Astrocyte (in vitro differentiated cells and primary cell): ENCODE data around the gene DIP2C.

Source experiments
- EZH2 ChIP-seq: IDR thresholded peaks from 2 replicates; pipeline ENCODE4 v1.6.1; 2012; ENCODE audit warnings: mild to moderate bottlenecking, low read length, inconsistent platforms; ENCODE audit not compliant: insufficient read depth
- TF ChIP-seq, protein P1 (sequence below): IDR thresholded peaks from 2 replicates; pipeline ENCODE4 v1.5.1; 2011; ENCODE audit warnings: low read depth, mild to moderate bottlenecking, inconsistent platforms, low read length, moderate library complexity; ENCODE audit not compliant: insufficient read depth

- TF ChIP-seq, protein P1, sequence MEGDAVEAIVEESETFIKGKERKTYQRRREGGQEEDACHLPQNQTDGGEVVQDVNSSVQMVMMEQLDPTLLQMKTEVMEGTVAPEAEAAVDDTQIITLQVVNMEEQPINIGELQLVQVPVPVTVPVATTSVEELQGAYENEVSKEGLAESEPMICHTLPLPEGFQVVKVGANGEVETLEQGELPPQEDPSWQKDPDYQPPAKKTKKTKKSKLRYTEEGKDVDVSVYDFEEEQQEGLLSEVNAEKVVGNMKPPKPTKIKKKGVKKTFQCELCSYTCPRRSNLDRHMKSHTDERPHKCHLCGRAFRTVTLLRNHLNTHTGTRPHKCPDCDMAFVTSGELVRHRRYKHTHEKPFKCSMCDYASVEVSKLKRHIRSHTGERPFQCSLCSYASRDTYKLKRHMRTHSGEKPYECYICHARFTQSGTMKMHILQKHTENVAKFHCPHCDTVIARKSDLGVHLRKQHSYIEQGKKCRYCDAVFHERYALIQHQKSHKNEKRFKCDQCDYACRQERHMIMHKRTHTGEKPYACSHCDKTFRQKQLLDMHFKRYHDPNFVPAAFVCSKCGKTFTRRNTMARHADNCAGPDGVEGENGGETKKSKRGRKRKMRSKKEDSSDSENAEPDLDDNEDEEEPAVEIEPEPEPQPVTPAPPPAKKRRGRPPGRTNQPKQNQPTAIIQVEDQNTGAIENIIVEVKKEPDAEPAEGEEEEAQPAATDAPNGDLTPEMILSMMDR: no peak
- TF ChIP-seq EZH2: no peak
These were observed 462.5 kb downstream of the DIP2C start for GRCh38 chr10:227014-227413.
